Measurements from ENCODE around the gene ZNF451. TPM values are rescaled to one million over a fixed set of nuclear protein-coding genes. Genes with fewer than 3 reads are reported as not detected.

Gene ZNF451
- polyA plus RNA-seq, 2 of the 4 experiments (the other 2 are of a cell fraction) = 8.9 to 23.0 TPM

DNA sequence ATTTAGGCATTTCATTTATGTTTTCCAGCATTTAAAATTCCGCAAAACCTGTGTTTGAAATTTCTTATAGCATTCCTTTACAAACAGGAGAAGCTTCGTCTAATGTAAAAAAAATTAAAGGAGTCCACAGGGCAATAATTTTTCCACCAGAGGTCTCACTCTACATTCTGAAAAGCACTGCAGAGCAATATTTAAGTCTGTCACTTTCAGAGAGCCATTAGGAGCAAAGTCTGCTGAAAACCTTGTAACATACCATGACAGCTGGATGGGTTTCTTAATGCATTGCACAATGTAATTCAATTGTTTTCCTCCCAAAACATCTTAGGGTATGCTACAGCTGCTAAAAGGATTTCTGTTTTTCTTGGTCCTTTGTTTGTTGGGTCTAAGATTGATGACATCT, 100.2 kb downstream of the ZNF451 start:
- peak in 1 of 2 experiments; percentile 22 for DNase-seq (ENCODE audit: low read depth in 1 of 2, low spot score in 1 of 2)
- Histone ChIP-seq H3K27ac (no peak overlapping the region), H3K4me2 (no peak overlapping the region), H3K9me3 (no peaks in the 10 kb centered on the region), H3K4me3 (no peak overlapping the region), H3K4me1 (no peaks in the 10 kb centered on the region)
- WGBS (ENCODE audit: missing lambda C conversion rate) = 68% methylated on average over 2 of the region's 2 CpGs
- ATAC-seq = peak in 1 of 2 experiments; percentile 62; a peak in 3 of 6 replicates
- POLR2A ChIA-PET = interaction anchor here (1.1 kb wide), 1 partner anchor 127 kb away, joined by 3 read pairs; the partner anchor contains the start of gene PRIM2
- CTCF ChIA-PET = interaction anchor here (0.5 to 4.2 kb wide), 17 partner anchors 8 to 288 kb away, joined by 3 to 44 read pairs (median 3); partner anchors contain the start of genes PRIM2 and RAB23
- FAIRE-seq = no peak
- TF ChIP-seq SMC3 (IDR thresholded peaks at IDR 0.05) (peak; percentile 40; the same call in 1 of the 3 replicates), RAD21 (conservative IDR thresholded peaks at IDR 0.05 in 1 of 2, IDR thresholded peaks at IDR 0.05 in 1 of 2) (peak; percentile 36 to 37; a peak in 3 of 5 replicates)
- TF ChIP-seq, protein P1, sequence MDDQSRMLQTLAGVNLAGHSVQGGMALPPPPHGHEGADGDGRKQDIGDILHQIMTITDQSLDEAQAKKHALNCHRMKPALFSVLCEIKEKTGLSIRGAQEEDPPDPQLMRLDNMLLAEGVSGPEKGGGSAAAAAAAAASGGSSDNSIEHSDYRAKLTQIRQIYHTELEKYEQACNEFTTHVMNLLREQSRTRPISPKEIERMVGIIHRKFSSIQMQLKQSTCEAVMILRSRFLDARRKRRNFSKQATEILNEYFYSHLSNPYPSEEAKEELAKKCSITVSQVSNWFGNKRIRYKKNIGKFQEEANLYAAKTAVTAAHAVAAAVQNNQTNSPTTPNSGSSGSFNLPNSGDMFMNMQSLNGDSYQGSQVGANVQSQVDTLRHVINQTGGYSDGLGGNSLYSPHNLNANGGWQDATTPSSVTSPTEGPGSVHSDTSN (IDR thresholded peaks at IDR 0.05) = no peak
- TF ChIP-seq, protein P2, sequence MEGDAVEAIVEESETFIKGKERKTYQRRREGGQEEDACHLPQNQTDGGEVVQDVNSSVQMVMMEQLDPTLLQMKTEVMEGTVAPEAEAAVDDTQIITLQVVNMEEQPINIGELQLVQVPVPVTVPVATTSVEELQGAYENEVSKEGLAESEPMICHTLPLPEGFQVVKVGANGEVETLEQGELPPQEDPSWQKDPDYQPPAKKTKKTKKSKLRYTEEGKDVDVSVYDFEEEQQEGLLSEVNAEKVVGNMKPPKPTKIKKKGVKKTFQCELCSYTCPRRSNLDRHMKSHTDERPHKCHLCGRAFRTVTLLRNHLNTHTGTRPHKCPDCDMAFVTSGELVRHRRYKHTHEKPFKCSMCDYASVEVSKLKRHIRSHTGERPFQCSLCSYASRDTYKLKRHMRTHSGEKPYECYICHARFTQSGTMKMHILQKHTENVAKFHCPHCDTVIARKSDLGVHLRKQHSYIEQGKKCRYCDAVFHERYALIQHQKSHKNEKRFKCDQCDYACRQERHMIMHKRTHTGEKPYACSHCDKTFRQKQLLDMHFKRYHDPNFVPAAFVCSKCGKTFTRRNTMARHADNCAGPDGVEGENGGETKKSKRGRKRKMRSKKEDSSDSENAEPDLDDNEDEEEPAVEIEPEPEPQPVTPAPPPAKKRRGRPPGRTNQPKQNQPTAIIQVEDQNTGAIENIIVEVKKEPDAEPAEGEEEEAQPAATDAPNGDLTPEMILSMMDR (IDR thresholded peaks at IDR 0.05) = peak; percentile 48

DNA sequence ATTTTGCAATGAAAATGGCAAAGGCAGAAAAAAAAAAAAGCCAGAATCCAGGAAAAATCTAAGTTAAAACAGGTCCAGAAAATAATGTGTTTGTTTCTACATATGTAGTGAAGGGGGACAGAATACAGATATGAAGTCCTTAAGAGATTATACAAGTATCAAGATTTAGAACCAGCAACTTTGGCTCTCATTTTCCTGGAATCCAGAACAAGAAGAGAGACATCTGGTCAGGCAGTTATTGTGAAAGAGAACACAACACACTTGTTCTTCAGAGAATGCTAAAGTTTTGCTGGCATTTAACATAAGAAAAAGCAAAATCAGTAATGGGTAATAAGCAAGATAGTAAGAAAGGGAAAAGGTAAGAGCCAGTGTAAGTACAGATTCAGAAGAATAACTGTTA, 103.2 kb downstream of the ZNF451 start:
- DNase-seq (ENCODE audit: low read depth in 1 of 2, low spot score in 1 of 2) (no peak), FAIRE-seq (no peak), ATAC-seq (no peak)
- no peak overlapping the region for H3K27ac ChIP-seq
- no peak overlapping the region for H3K4me2 ChIP-seq
- ChIA-PET CTCF (no interaction called here), POLR2A (no interaction called here)
- no peaks in the 10 kb centered on the region for H3K9me3 ChIP-seq
- no peak for TF ChIP-seq RNF2 (IDR thresholded peaks at IDR 0.05; ENCODE audit: borderline replicate concordance, low read depth)
- TF ChIP-seq, protein P3, sequence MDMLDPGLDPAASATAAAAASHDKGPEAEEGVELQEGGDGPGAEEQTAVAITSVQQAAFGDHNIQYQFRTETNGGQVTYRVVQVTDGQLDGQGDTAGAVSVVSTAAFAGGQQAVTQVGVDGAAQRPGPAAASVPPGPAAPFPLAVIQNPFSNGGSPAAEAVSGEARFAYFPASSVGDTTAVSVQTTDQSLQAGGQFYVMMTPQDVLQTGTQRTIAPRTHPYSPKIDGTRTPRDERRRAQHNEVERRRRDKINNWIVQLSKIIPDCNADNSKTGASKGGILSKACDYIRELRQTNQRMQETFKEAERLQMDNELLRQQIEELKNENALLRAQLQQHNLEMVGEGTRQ (IDR thresholded peaks at IDR 0.05) = no peak
- TF ChIP-seq HOXB5 (CRISPR knock-in tag; IDR thresholded peaks at IDR 0.05) = no peak
- no peak for TF ChIP-seq ZSCAN20 (CRISPR knock-in tag; IDR thresholded peaks at IDR 0.05)
- TF ChIP-seq CHD4 (IDR thresholded peaks at IDR 0.05; ENCODE audit: borderline replicate concordance) = no peak
- no peak for TF ChIP-seq SMC3 (IDR thresholded peaks at IDR 0.05)
- TF ChIP-seq FOSB (CRISPR knock-in tag; IDR thresholded peaks at IDR 0.05) = no peak
- H3K4me1 ChIP-seq = no peaks in the 10 kb centered on the region
- H3K4me3 ChIP-seq = no peak overlapping the region

DNA sequence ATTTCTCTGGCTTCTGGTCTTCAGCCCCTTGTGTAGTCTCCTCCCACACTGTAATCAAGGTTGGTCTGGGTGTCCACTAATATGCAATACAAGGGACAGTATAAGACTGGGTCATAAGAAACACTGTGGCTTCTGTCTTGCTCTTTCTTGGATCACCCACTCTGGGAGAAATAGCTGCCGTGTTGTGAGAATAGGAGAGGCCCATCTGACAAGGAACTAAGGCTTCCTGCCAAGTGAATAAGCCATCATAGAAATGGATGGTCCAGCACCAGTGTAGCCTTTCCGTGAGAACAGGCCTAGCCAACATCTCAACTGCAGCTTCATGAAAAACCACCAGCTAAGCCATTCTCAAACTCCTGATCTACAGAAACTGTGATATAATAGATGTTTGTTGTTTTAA, 105.5 kb downstream of the ZNF451 start:
- no peak for ATAC-seq
- TF ChIP-seq RARB (CRISPR knock-in tag; IDR thresholded peaks at IDR 0.05) (no peak), FOSL2 (IDR thresholded peaks at IDR 0.05) (no peak), FOSL2 (CRISPR knock-in tag; IDR thresholded peaks at IDR 0.05) (no peak), EHMT2 (IDR thresholded peaks at IDR 0.05; ENCODE audit: low read depth) (no peak), BHLHE40 (IDR thresholded peaks at IDR 0.05; ENCODE audit: low read depth, low read length) (no peak)
- TF ChIP-seq, protein P1 (IDR thresholded peaks at IDR 0.05) = no peak
- FAIRE-seq = no peak
- CTCF ChIA-PET = interaction anchor here (1.9 kb wide), 1 partner anchor 121 kb away, joined by 8 read pairs; no protein-coding TSS in a partner anchor
- Histone ChIP-seq H3K4me3 (no peak overlapping the region), H3K9me3 (no peaks in the 10 kb centered on the region), H3K4me1 (peaks cover 10% of the 10 kb centered on the region), H3K4me2 (no peak overlapping the region), H3K27ac (no peak overlapping the region)
- no peak for DNase-seq (ENCODE audit: low read depth in 1 of 2, low spot score in 1 of 2)
- POLR2A ChIA-PET = no interaction called here
- WGBS (ENCODE audit: missing lambda C conversion rate) = 97% methylated on average over 2 of the region's 2 CpGs
